GM12864 (cell line): ENCODE measurements around the gene ACOX1.

Experiments used
- DNase-seq: peaks from one replicate; pipeline ENCODE4 v3.0.0-alpha.2; 2011; ENCODE audit warnings: low read depth
- H3K4me3 ChIP-seq: 2 replicates; pipeline ENCODE4 v1.5.1; 2011; ENCODE audit warnings: mild to moderate bottlenecking, low read depth, low read length, control low read depth
- TF ChIP-seq, protein P1 (sequence below): IDR thresholded peaks from 2 replicates; pipeline ENCODE4 v1.5.1; 2011; ENCODE audit warnings: low read depth, mild to moderate bottlenecking, moderate library complexity, low read length, control low read depth, inconsistent platforms; ENCODE audit errors: missing control alignments

Gene ACOX1

DNA sequence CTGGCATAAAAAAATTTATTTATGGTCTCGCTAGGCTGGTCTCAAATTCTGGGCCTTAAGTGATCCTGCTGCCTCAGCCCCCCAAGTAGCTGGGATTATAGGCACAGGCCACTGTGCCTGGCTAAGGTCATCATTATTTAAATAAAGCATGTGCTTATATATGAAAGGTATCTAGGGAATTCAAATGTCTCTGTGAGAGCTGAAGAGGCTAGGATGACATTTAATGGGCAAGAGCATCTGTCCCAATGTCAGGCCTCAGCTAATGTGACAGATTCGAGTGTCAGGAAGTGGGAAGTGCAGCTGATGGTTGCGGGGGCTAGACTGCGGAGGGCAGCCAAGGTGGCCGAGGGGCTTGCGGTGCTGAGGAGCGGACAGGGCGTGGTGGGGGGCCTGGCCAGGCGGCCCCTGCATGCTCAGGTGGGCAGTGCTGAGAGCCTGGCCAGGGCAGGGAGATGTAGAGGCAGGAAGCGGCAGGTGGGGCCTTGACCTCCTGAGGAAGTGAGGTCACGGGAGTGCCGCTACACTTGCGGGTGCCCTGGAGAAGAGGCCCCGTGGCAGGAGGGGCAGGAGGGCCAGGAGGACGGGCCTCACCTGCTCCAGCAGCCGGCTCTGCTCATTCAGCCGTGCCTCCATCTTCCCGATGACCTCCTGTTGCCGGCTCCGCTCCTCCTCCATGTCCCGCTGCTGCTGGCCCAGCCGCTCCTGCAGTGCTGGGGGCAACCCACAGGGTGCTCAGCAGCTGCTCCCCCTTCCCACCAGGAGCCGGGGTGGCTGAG is 61.6 kb downstream of the ACOX1 start:
- DNase-seq: no peak

DNA sequence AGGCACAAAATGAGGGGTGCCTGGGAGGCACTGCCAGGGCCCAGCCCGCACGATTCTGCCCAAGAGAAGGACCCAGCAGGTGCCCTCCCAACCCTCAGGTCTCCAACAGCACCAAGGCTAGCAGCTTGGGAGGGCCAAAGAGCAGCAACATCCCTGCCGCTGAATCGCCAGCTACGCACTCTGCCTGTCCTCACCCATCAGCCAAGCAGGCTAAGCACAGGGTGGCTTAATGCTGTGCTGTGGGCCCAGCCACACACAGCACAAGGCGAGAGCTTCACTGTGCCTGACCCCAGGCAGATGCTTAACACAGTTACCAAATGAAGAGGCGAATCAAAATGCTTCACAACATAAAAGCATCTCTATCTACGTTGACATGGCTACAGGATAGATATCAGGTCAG is 63.7 kb downstream of the ACOX1 start:
- TF ChIP-seq, protein P1, sequence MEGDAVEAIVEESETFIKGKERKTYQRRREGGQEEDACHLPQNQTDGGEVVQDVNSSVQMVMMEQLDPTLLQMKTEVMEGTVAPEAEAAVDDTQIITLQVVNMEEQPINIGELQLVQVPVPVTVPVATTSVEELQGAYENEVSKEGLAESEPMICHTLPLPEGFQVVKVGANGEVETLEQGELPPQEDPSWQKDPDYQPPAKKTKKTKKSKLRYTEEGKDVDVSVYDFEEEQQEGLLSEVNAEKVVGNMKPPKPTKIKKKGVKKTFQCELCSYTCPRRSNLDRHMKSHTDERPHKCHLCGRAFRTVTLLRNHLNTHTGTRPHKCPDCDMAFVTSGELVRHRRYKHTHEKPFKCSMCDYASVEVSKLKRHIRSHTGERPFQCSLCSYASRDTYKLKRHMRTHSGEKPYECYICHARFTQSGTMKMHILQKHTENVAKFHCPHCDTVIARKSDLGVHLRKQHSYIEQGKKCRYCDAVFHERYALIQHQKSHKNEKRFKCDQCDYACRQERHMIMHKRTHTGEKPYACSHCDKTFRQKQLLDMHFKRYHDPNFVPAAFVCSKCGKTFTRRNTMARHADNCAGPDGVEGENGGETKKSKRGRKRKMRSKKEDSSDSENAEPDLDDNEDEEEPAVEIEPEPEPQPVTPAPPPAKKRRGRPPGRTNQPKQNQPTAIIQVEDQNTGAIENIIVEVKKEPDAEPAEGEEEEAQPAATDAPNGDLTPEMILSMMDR: no peak
- no peak for DNase-seq
- no peak overlapping the region for H3K4me3 ChIP-seq

More for the DNA sequence above, 61.6 kb downstream of the ACOX1 start:
- TF ChIP-seq, protein P1: no peak
- no peak overlapping the region for H3K4me3 ChIP-seq

DNA sequence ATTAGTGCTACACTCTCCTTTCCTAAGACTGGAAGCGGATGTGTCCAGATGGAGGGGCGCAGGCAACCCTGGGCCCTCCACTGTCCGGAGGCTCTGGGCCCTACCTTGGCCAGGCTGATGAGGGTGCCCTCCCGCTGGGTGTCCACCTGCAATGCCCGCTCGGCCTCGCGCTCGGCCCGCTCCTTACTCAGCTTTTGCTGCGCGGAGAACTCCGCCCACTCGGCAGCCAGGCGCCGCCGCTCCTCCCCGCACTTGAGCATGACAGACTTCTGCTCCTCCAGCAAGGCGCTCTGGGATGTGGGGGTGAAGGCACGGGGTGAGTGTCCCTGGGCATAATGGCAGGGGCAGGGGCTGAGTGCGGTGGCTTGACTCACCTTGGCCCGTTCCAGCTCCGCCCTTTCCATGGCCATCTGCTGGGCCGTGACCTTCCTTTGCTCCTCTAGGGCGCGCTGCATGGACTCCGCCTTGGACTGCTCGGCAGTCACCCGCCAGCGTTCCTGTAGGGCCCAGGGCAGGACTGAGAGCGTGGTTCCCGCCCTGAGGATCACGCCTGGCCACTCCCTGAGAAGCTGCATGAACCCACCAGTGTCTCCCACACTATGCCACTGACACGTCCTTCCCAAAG is 64.2 kb downstream of the ACOX1 start:
- TF ChIP-seq, protein P1: no peak
- DNase-seq: no peak
- no peak overlapping the region for H3K4me3 ChIP-seq

DNA sequence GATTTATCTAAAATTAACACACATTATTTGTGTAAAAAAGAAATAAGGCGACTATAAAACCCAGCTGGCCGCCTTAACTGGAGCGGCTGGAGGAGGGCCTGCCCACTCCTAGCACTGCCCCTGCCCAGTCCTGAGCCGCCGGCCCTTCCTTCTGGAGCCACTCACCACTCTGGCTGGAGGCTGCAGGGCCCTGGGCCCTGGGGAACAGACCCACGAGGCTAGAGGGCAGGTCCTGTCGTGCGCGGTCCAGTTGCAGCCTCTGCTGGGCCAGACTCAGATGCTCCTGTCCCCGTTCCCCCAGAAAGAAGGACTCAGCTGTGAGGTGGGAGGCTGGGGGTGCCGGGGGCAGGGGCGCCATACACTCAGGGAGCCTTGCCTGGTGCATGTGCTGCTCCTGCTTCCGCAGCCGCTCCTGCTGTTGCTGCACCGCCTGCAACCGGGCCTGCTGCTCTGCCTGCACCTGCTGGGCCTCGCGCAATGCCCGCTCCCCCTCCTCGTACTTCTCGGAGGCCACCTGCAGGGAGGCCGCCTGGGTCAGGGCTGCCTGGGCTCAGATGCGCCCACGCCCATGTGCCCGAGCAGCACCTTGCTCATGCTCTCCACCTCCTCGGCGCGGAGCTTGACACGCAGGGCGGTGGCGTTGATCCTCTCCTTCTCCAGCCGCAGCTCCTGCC is 65.3 kb downstream of the ACOX1 start:
- H3K4me3 ChIP-seq: no peak overlapping the region
- TF ChIP-seq, protein P1: no peak
- DNase-seq: no peak

DNA sequence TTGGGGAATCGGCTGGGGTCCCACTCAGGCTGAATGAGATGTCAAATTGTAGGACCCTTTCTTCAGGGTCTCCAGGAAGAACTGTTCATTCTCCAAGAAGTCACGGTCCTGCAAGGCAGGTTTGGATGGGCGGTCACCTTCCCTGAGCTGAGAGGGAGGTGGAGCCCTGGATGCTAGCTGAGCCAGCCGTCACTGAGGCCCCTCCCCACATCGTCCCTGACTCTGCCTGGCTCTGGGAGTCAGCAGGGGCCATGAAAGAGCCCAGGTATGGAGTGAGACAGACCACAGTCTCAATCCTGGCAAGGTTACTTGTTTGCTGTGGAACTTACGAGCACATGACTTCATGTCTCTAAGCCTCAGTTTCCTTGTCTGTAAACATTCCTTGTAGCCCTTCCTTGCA is 68.3 kb downstream of the ACOX1 start:
- no peak for DNase-seq
- H3K4me3 ChIP-seq: no peak overlapping the region
- TF ChIP-seq, protein P1: no peak

DNA sequence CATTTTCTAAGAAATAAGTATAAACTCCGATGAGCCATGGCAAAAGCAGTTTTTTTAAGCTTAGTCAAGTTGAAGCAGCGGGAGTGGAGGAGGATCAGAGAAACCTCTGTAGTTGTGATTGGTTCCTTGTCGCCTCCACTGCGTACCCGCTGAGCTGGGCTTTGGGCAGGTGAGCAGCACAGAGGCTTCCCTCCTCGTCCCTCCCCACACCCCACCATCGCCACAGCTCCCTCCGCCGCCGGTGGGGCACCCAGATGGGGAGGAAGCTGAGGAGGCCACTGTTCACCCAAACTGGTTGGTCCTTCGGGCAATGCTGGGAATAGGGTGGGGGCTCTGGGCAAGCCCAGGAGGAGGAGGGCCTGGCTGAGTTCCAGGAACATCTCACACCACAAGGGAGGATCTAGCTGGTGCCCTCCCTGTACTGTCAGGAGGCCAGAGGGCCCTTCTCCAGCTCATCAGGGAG is 69.1 kb downstream of the ACOX1 start:
- TF ChIP-seq, protein P1: no peak
- DNase-seq: no peak
- H3K4me3 ChIP-seq: no peak overlapping the region
